H1 (cell line): ENCODE results near the gene SIPA1L3.

Experiments used
- HDAC2 ChIP-seq, 2 experiments: fragments of 300-600 bp in 1 of 2; sonication (generic) in 1 of 2; IDR thresholded peaks; 2 replicates each; pipeline ENCODE4 v1.6.1; 2011 to 2012; ENCODE audit warnings: low read depth in 2 of 2, low read length in 2 of 2, mild to moderate bottlenecking in 2 of 2, moderate library complexity in 2 of 2, borderline replicate concordance in 1 of 2, inconsistent platforms in 1 of 2
- POLR2A ChIP-seq, 2 experiments: IDR thresholded peaks; 1 replicate in 1 of 2; 2 replicates in 1 of 2; pipeline ENCODE4 v1.6.1; 2011; ENCODE audit warnings: low read depth in 2 of 2, low read length in 2 of 2, mild to moderate bottlenecking in 2 of 2; ENCODE audit errors: control extremely low read depth in 1 of 2
- POLR2AphosphoS5 ChIP-seq: IDR thresholded peaks from 2 replicates; pipeline ENCODE4 v1.6.1; 2011; ENCODE audit warnings: low read depth, low read length
- RFX5 ChIP-seq: IDR thresholded peaks from 2 replicates; pipeline ENCODE4 v1.6.1; 2011; ENCODE audit warnings: low read depth, low read length, improper control_type of control experiment, borderline replicate concordance
- SIN3A ChIP-seq, 2 experiments: IDR thresholded peaks in 1 of 2; conservative IDR thresholded peaks in 1 of 2; 2 replicates each; pipeline ENCODE4 v1.6.1; 2011 to 2012; ENCODE audit warnings: low read length in 2 of 2, improper control_type of control experiment in 1 of 2, low read depth in 1 of 2, mild to moderate bottlenecking in 1 of 2
- USF2 ChIP-seq: IDR thresholded peaks from 2 replicates; pipeline ENCODE4 v1.6.1; 2011; ENCODE audit warnings: low read length, improper control_type of control experiment
- TF ChIP-seq, protein P1 (sequence below): IDR thresholded peaks from 2 replicates; pipeline ENCODE4 v1.6.1; 2012; ENCODE audit warnings: inconsistent platforms
- TF ChIP-seq, protein P2 (sequence below), 3 experiments: IDR thresholded peaks; 1 replicate in 2 of 3; 2 replicates in 1 of 3; pipeline versions ENCODE4 v1.5.1 to v1.6.1; 2011; ENCODE audit warnings: low read length in 3 of 3, mild to moderate bottlenecking in 3 of 3, inconsistent platforms in 2 of 3, low read depth in 1 of 3, moderate library complexity in 1 of 3; ENCODE audit not compliant: insufficient read depth in 1 of 3; ENCODE audit errors: control extremely low read depth in 1 of 3

- TF ChIP-seq RFX5: no peak
- TF ChIP-seq, protein P1, sequence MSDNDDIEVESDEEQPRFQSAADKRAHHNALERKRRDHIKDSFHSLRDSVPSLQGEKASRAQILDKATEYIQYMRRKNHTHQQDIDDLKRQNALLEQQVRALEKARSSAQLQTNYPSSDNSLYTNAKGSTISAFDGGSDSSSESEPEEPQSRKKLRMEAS: no peak
- TF ChIP-seq POLR2AphosphoS5: no peak
- no peak for TF ChIP-seq HDAC2 (IDR thresholded peaks at IDR 0.05; ENCODE audit: borderline replicate concordance in 1 of 2, low read depth in 2 of 2, low read length in 2 of 2)
- TF ChIP-seq SIN3A (conservative IDR thresholded peaks at IDR 0.05 in 1 of 2, IDR thresholded peaks at IDR 0.05 in 1 of 2; ENCODE audit: low read depth in 1 of 2, low read length in 2 of 2): no peak
- TF ChIP-seq POLR2A (IDR thresholded peaks at IDR 0.05; ENCODE audit: control extremely low read depth in 1 of 2, low read depth in 2 of 2, low read length in 2 of 2): no peak
- TF ChIP-seq, protein P2, sequence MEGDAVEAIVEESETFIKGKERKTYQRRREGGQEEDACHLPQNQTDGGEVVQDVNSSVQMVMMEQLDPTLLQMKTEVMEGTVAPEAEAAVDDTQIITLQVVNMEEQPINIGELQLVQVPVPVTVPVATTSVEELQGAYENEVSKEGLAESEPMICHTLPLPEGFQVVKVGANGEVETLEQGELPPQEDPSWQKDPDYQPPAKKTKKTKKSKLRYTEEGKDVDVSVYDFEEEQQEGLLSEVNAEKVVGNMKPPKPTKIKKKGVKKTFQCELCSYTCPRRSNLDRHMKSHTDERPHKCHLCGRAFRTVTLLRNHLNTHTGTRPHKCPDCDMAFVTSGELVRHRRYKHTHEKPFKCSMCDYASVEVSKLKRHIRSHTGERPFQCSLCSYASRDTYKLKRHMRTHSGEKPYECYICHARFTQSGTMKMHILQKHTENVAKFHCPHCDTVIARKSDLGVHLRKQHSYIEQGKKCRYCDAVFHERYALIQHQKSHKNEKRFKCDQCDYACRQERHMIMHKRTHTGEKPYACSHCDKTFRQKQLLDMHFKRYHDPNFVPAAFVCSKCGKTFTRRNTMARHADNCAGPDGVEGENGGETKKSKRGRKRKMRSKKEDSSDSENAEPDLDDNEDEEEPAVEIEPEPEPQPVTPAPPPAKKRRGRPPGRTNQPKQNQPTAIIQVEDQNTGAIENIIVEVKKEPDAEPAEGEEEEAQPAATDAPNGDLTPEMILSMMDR (IDR thresholded peaks at IDR 0.05; ENCODE audit: control extremely low read depth in 1 of 3, insufficient read depth in 1 of 3, low read depth in 1 of 3, low read length in 3 of 3): no peak
- no peak for TF ChIP-seq USF2
Measured at GRCh38 chr19:38081547-38082255, 174.7 kb downstream of the SIPA1L3 start.
